HuH-7.5 (cell line): ENCODE results near the gene MED17.

ENCODE experiments used
- DNase-seq: peaks from one replicate; pipeline ENCODE4 v3.0.0; 2011; ENCODE audit warnings: low spot score

The MED17 gene

GRCh38 chr11:93817426-93818348 is 33.6 kb downstream of the MED17 start:
- DNase-seq, result no peak

GRCh38 chr11:93819966-93820695 is 36.0 kb downstream of the MED17 start:
- DNase-seq, result no peak

GRCh38 chr11:93820847-93821246 is 36.8 kb downstream of the MED17 start:
- no peak for DNase-seq

GRCh38 chr11:93821617-93822016 is 37.5 kb downstream of the MED17 start:
- DNase-seq, result no peak

GRCh38 chr11:93822359-93822758 is 38.3 kb downstream of the MED17 start:
- no peak for DNase-seq

- DNase-seq, result no peak
These were observed 39.1 kb downstream of the MED17 start for GRCh38 chr11:93823210-93823609.

GRCh38 chr11:93827363-93827762 is 43.3 kb downstream of the MED17 start:
- DNase-seq, result no peak

- DNase-seq, result no peak
These were observed 45.5 kb downstream of the MED17 start for GRCh38 chr11:93829598-93829997.

GRCh38 chr11:93831343-93832127 is 47.5 kb downstream of the MED17 start:
- no peak for DNase-seq

GRCh38 chr11:93832780-93833179 is 48.7 kb downstream of the MED17 start:
- no peak for DNase-seq

GRCh38 chr11:93838967-93839366 is 54.9 kb downstream of the MED17 start:
- DNase-seq, result no peak

- no peak for DNase-seq
These were observed 56.1 kb downstream of the MED17 start for GRCh38 chr11:93840180-93840579.

GRCh38 chr11:93840981-93841380 is 56.9 kb downstream of the MED17 start:
- no peak for DNase-seq

GRCh38 chr11:93841446-93841845 is 57.4 kb downstream of the MED17 start:
- no peak for DNase-seq

GRCh38 chr11:93842034-93842433 is 58.0 kb downstream of the MED17 start:
- no peak for DNase-seq

- no peak for DNase-seq
These were observed 58.4 kb downstream of the MED17 start for GRCh38 chr11:93842461-93842860.

- DNase-seq, result no peak
These were observed 59.8 kb downstream of the MED17 start for GRCh38 chr11:93843906-93844305.

- DNase-seq, result no peak
These were observed 60.5 kb downstream of the MED17 start for GRCh38 chr11:93844568-93844967.

- DNase-seq, result no peak
These were observed 61.4 kb downstream of the MED17 start for GRCh38 chr11:93845181-93846092.

GRCh38 chr11:93846411-93846810 is 62.3 kb downstream of the MED17 start:
- no peak for DNase-seq

GRCh38 chr11:93849201-93849600 is 65.1 kb downstream of the MED17 start:
- no peak for DNase-seq
